Measurements from ENCODE around the gene COL4A2. TPM values are rescaled to one million over a fixed set of nuclear protein-coding genes. Genes with fewer than 3 reads are reported as not detected.
"Not testable (repeated sequence)": the region's sequence is repeated elsewhere in the genome, so short reads cannot be mapped to it uniquely, and the experiment has no call there.

Gene COL4A2
- total RNA-seq, 1 donor from 2014 or later: 785 TPM

DNA sequence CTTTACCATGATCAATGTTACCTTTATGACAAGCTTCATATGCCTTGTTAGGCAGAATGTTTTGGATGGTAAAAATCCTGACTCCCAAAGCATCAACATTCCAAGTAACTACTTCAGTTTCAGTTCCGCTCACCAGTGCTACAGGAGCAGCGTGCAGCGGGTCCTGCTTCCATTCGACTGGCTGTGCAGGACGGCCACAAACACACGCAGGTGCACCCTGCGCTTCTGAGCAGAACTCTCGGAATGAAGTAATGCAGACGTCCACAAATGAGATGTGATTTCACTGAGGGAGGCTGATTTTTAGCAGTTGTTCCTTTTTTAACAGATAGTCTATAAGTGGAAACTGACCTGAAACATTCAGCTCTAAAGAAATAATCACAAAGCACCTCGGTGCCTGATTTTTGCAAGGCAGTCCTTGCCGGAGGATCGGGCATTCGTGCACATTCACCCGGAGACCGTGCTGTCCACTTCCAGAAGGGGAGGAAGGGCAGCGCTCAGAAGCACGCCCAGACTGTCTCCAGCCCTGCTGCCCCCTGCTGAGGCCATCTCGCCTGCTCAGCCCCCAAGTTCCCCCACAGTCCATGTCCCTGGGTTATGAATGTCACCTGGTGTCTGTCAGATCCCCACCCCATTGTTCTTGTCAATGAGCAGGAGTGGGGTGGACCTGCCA, 168.6 kb downstream of the COL4A2 start:
- DNase-seq: no peak

DNA sequence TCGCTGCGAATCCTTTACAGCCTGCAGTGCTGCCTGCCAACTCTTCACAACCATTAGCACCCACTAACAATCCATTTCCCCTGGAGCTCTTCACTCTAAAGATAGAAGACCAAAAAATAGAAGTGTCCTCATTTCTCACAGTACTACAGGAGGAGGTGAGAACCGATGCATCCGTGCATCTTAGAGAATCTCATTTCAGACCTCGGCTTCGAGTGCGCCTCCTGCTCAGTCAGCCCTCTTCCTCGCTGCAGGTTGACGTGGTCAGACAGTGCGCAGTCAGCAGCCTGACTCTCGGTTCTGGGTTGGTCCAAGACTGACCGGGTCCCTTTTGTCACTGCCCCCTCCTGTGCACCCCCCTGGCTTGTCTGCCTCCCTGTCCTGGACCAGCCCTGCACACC, 169.1 kb downstream of the COL4A2 start:
- no peak for DNase-seq

GRCh38 chr13:110477706-110478245, 170.7 kb downstream of the COL4A2 start:
- no peak for DNase-seq

DNA sequence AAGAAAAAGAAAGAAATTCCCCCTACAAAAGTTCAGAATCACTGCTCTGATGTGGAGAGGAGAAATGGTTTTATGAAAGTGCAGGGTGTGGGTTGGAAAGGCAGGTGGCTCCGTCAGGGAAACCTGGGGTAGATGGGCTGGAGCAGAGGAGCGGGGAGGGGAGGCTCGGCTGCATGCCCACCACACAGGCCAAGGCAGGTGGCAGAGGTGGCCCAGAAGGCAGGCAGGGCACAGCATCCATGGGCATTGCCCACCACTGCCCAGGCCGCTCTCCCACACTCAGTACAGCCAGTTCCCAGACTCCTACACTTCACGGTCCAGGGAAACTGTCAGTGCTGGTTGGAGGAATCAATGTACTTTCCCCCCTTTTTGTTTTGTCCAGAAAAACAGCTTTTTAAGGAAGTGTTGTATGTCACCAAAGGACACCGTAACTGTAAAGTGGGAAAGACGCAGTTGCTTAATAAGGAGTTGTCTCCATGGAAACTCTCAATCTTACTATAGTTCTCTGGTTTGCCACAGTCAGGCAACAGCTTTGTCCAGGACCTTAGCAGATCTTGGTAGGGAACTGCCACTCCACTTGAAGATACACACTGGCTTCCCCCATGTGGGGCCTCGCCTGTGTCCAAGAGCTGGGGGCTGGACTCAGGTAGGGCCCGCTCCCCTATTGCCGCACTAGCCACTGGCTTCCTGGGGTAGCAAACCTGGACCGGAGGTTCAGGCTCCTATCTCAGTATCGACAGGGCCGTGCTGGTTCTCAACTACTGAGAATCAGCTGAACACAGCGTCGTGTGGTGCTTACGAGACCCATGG, 171.5 kb downstream of the COL4A2 start:
- no peak for DNase-seq

DNA sequence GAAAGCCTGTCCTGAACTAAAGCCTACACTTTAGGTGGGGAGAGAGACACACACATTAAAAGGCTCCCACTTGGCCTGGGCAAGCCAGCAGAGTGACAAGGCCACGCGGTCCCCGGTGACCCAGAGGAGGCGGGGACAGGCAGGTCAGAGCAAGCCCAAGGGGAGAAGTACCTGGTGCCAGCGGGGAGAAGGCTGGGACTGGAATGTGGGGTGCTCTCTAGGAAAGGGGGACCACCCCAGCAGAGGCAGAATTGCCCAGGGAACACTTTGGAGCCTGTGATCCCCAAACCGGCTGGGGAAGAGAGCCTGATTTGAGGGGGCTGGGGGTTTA, 172.1 kb downstream of the COL4A2 start:
- DNase-seq: no peak

- DNase-seq: no peak
These were observed 172.6 kb downstream of the COL4A2 start for GRCh38 chr13:110479648-110480047.

DNA sequence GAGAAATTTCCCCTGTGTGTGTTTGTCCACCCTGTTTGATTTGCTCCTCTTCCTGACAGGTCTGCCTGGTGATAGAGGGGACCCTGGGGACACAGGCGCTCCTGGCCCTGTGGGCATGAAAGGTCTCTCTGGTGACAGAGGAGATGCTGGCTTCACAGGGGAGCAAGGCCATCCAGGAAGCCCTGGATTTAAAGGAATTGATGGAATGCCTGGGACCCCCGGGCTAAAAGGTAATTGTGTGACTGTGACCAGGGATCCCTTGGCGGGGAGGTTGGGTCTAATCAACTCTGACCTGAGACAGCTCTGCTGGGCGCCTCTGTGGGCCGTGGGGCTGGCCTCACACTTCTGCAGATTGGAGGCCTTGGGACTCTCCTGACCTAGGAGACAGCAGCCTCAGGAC, 173.1 kb downstream of the COL4A2 start:
- no peak for DNase-seq

- no peak for DNase-seq
These were observed 176.4 kb downstream of the COL4A2 start for GRCh38 chr13:110483386-110483968.

DNA sequence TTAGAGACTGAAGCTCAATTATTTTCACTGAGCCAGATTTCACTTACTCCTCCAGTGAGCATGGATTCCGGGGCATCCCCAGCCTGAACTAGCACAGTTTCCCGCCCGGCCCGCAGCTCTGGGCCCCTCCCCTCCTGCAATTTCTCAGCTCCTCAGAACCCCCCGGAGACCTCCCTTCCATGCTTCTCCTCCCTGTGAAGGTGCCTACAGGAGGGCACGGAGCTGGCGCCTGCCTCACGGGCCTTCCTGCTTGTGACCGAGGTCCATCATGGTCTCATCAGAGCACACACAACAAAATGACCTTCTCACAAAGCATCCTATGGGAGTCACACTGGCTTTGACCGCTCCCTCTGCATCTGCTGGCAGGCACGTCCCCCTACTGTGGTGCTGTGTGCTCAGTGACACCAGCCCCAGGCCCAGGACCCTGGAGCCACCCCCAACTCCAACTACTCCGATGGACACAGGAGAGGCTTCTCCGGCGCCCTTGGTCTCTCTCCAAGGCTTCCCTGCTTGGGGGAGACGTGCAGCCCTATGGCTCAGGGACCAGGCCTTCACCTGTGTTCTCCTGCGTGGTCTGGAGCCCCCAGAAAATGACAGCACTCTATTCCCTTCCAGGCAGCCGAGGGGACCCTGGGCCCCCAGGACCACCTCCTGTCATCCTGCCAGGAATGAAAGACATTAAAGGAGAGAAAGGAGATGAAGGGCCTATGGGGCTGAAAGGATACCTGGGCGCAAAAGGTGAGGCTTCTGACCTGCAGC, 177.4 kb downstream of the COL4A2 start:
- DNase-seq: no peak

- no peak for DNase-seq
These were observed 178.5 kb downstream of the COL4A2 start for GRCh38 chr13:110485604-110486003.

DNA sequence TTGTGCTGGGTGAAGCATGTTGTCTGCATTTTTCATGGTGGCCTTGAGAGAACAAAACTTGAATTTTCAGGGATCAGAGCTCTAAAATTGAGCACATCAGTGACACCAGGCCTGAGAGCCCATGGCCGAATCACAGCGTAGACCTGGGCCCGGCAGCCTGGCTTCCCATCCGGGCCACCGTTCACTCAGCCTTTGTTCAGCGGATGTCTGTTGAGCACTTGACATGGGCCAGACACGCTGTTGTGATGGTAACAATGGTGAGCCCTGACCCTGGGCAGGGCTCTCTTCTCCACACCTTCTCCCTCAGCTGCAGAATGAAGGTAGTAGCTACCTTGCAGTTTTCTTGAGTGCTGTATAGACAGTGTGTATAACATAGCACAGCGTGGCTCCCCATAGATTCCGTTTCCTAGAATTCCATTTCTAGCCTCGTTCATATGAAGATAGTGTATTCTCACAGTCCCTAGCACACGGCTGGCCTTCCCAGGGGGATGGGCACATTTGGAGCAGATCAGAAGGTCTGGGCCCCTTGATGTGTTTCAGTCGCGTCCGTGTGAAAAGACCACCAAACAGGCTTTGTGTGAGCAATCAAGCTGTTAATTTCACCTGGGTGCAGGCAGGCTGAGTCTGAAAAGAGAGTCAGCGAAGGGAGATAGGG, 179.1 kb downstream of the COL4A2 start:
- DNase-seq: no peak

- not testable (repeated sequence) for DNase-seq
These were observed 179.8 kb downstream of the COL4A2 start for GRCh38 chr13:110486880-110487279.

- no peak for DNase-seq
These were observed 183.1 kb downstream of the COL4A2 start for GRCh38 chr13:110490009-110490770.

DNA sequence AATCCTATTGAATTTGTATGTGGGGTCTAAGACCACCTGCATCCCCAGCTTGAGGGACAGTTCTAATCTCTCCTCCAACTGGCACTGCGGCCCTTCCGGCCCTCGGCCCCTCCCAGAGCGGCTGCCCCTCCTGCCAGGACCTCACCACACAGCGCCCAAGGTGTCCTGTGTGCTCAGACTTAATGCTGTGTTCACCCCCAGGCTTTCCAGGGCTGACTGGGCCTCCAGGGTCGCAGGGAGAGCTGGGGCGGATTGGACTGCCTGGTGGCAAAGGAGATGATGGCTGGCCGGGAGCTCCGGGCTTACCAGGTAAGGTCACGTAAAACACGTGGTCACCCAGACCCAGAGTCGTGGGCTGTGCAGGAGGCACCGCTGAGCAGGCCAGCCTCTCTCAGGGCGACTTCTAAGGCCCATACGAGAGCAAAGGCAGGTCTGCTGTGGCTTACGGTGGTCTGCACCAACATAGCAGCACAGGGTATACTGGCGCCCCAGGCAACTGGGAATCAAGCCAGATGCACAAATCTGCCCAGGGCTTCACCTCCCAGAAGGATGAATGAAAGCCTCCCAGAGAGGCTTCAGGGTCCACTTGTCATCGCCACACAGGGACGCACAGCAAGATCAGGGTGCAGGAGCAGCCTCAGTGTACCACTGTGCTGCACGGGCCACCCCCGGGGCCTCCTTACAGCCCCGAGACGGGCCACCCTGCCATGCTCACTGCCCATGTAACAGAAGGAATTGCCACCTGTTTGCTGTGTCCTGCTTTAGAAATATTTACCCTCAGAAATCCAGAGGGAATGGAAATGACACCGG, 185.0 kb downstream of the COL4A2 start:
- no peak for DNase-seq

GRCh38 chr13:110492679-110493593, 185.9 kb downstream of the COL4A2 start:
- no peak for DNase-seq

GRCh38 chr13:110493613-110494012, 186.5 kb downstream of the COL4A2 start:
- no peak for DNase-seq

GRCh38 chr13:110495376-110495775, 188.3 kb downstream of the COL4A2 start:
- DNase-seq: no peak

GRCh38 chr13:110495881-110496280, 188.8 kb downstream of the COL4A2 start:
- DNase-seq: no peak

GRCh38 chr13:110496281-110496680, 189.2 kb downstream of the COL4A2 start:
- DNase-seq: no peak
